T-helper 2 cell treated with Interferon-gamma antibody and Interleukin-4, amounts not matched to agents 100 ng/mL and 5 ng/mL, for 36 hours (primary cell): ENCODE data around the gene LZTFL1. TPM values are rescaled to one million over a fixed set of nuclear protein-coding genes. Genes with fewer than 3 reads are reported as not detected.
"Not testable (repeated sequence)": the region's sequence is repeated elsewhere in the genome, so short reads cannot be mapped to it uniquely, and the experiment has no call there.

Source experiments
- intact Hi-C: fragments of 100-400 bp; cut with micrococcal nuclease; formaldehyde crosslinking; loops from one replicate; pipeline ENCODE4 v1.15.1; 2023
- total RNA-seq: library from RNA; stranded (reverse); gene quantifications from 2 replicates; pipeline ENCODE4 v1.2.3, GENCODE V29; 2022

The LZTFL1 gene
- total RNA-seq, 1 donor from 2014 or later, result 6.5 TPM

- intact Hi-C loops, result no loop called here
Measured at GRCh38 chr3:45865563-45865962, 23.6 kb upstream of the LZTFL1 start.

- intact Hi-C loops, result no loop called here
Measured at GRCh38 chr3:45864760-45865519, 23.0 kb upstream of the LZTFL1 start.

GRCh38 chr3:45861043-45861719 is 19.3 kb upstream of the LZTFL1 start:
- intact Hi-C loops, result no loop called here

GRCh38 chr3:45860481-45860880 is 18.6 kb upstream of the LZTFL1 start:
- intact Hi-C loops, result no loop called here

- intact Hi-C loops, result no loop called here
Measured at GRCh38 chr3:45858809-45859543, 17.1 kb upstream of the LZTFL1 start.

GRCh38 chr3:45857024-45857423 is 15.1 kb upstream of the LZTFL1 start:
- intact Hi-C loops, result not testable (repeated sequence)

GRCh38 chr3:45856323-45856722 is 14.4 kb upstream of the LZTFL1 start:
- intact Hi-C loops, result not testable (repeated sequence)

- intact Hi-C loops, result no loop called here
Measured at GRCh38 chr3:45852828-45853227, 10.9 kb upstream of the LZTFL1 start.

GRCh38 chr3:45848392-45848791 is 6.5 kb upstream of the LZTFL1 start:
- intact Hi-C loops, result no loop called here

- intact Hi-C loops, result loop anchor here (5.0 kb wide), 2 partner anchors 73 to 152 kb away; no protein-coding TSS in a partner anchor
Measured at GRCh38 chr3:45844616-45845015, 2.7 kb upstream of the LZTFL1 start.

- intact Hi-C loops, result loop anchor here (5.0 kb wide), 2 partner anchors 74 to 151 kb away; no protein-coding TSS in a partner anchor
Measured at GRCh38 chr3:45842851-45843625, 1.1 kb upstream of the LZTFL1 start.

GRCh38 chr3:45841420-45841756 is 531 bp downstream of the LZTFL1 start:
- intact Hi-C loops, result loop anchor here (5.0 kb wide), 2 partner anchors 76 to 149 kb away; no protein-coding TSS in a partner anchor

GRCh38 chr3:45838466-45838865 is 3.5 kb downstream of the LZTFL1 start:
- intact Hi-C loops, result no loop called here

- intact Hi-C loops, result no loop called here
Measured at GRCh38 chr3:45832699-45833098, 9.2 kb downstream of the LZTFL1 start.

- intact Hi-C loops, result no loop called here
Measured at GRCh38 chr3:45830121-45830520, 11.8 kb downstream of the LZTFL1 start.

- intact Hi-C loops, result no loop called here
Measured at GRCh38 chr3:45826908-45827307, 15.0 kb downstream of the LZTFL1 start.

GRCh38 chr3:45826321-45826720 is 15.6 kb downstream of the LZTFL1 start:
- intact Hi-C loops, result no loop called here

GRCh38 chr3:45821127-45821526 is 20.8 kb downstream of the LZTFL1 start:
- intact Hi-C loops, result no loop called here

- intact Hi-C loops, result no loop called here
Measured at GRCh38 chr3:45819543-45819942, 22.4 kb downstream of the LZTFL1 start.

GRCh38 chr3:45817831-45818522 is 23.9 kb downstream of the LZTFL1 start:
- intact Hi-C loops, result no loop called here

- intact Hi-C loops, result no loop called here
Measured at GRCh38 chr3:45816544-45816943, 25.4 kb downstream of the LZTFL1 start.
